ENCODE measurements around the gene COQ8A. TPM values are rescaled to one million over a fixed set of nuclear protein-coding genes. Genes with fewer than 3 reads are reported as not detected.

The COQ8A gene
- total RNA-seq, 2 experiments from 2014 or later, result 25.3 to 27.2 TPM

DNA sequence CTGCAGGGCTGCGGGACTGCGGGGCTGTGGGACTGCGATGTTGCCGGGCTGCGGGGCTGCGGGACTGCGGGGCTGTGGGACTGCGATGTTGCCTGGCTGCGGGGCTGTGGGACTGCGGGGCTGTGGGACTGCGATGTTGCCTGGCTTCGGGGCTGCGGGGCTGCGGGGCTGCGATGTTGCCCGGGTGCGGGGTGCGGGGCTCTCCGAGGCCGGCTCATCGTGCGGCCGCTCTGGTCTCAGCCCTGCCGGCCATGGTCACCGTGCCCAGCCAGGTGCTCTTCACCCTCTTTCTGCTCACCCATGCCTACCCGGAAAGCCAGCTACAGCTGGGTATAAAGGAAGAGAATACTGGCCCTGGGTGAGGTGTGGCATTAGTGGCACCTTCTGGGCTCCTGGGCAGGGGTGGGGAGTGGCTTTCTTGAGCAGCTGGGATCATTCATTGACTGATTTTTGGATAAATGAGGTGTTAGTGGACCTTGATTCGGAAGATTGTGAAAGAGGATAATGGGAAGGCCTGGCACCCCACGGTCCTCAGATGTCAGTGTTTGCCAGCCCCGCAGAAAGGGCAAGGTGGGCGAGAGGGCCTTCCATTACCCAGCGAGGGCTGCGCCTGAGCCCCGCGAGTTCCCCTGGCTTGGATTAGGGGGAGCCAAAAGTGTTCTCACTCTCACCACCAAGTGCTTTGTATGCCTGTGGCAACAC, 36.3 kb downstream of the COQ8A start:
- POLR2A ChIA-PET, result interaction anchor here (0.6 kb wide), 1 partner anchor 1980 kb away, joined by 3 read pairs; no protein-coding TSS in a partner anchor
- peaks cover 8% of the 10 kb centered on the region for H3K36me3 Mint-ChIP-seq (ENCODE audit: low read depth)
- no peaks in the 10 kb centered on the region for H3K27me3 Mint-ChIP-seq
- H3K9me3 Mint-ChIP-seq, result peaks cover 5% of the 10 kb centered on the region
- TF ChIP-seq, protein P1, sequence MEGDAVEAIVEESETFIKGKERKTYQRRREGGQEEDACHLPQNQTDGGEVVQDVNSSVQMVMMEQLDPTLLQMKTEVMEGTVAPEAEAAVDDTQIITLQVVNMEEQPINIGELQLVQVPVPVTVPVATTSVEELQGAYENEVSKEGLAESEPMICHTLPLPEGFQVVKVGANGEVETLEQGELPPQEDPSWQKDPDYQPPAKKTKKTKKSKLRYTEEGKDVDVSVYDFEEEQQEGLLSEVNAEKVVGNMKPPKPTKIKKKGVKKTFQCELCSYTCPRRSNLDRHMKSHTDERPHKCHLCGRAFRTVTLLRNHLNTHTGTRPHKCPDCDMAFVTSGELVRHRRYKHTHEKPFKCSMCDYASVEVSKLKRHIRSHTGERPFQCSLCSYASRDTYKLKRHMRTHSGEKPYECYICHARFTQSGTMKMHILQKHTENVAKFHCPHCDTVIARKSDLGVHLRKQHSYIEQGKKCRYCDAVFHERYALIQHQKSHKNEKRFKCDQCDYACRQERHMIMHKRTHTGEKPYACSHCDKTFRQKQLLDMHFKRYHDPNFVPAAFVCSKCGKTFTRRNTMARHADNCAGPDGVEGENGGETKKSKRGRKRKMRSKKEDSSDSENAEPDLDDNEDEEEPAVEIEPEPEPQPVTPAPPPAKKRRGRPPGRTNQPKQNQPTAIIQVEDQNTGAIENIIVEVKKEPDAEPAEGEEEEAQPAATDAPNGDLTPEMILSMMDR (IDR thresholded peaks at IDR 0.05), result no peak
- H3K27ac Mint-ChIP-seq, result no peak overlapping the region
- H3K4me3 Mint-ChIP-seq, result no peak overlapping the region
- peaks cover 5% of the 10 kb centered on the region for H3K4me1 Mint-ChIP-seq (ENCODE audit: low read depth)
- DNase-seq (no peak), ATAC-seq (no peak)
- intact Hi-C loops (cut with micrococcal nuclease), result no loop called here
- CTCF ChIA-PET, result no interaction called here

DNA sequence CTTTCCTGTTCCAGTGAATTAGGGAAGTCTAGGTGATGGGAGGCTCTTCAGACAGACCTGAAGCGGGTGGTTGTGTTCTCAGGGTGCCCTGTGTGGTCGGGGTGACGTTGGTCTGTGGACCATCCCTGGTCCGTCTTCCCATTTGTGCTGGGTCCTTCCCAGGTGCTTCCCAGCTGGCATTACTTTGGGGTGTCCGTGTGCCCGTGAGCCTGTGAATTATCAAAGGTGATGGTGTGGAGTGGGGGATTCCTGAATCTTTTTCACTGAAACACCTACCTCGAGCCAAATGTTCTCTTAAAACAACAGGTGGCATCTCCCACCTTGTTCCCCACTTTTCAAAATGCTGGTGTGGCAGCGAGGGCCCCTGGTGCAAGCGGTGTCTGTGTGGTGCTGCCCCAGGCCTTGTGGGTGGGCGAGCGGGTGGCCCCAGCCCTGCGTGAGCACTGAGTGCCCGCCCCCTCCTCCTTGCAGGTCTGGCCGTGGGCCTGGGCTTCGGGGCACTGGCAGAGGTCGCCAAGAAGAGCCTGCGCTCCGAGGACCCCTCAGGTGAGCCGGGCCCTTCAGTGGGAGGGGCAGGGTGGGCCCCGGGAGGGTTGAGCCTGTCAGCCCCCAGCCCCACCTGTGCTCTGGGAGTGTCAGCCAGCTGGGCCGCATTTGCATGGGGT, 37.0 kb downstream of the COQ8A start:
- ChIA-PET CTCF (no interaction called here), POLR2A (interaction anchor here (0.6 kb wide), 1 partner anchor 1979 kb away, joined by 3 read pairs; no protein-coding TSS in a partner anchor)
- Mint-ChIP-seq H3K36me3 (ENCODE audit: low read depth) (peaks cover 1% of the 10 kb centered on the region), H3K27me3 (no peaks in the 10 kb centered on the region), H3K27ac (no peak overlapping the region), H3K4me3 (no peak overlapping the region), H3K9me3 (no peaks in the 10 kb centered on the region), H3K4me1 (ENCODE audit: low read depth) (no peaks in the 10 kb centered on the region)
- intact Hi-C loops (cut with micrococcal nuclease), result no loop called here
- DNase-seq, result no peak
- ATAC-seq, result no peak
- TF ChIP-seq, protein P1 (IDR thresholded peaks at IDR 0.05), result no peak

DNA sequence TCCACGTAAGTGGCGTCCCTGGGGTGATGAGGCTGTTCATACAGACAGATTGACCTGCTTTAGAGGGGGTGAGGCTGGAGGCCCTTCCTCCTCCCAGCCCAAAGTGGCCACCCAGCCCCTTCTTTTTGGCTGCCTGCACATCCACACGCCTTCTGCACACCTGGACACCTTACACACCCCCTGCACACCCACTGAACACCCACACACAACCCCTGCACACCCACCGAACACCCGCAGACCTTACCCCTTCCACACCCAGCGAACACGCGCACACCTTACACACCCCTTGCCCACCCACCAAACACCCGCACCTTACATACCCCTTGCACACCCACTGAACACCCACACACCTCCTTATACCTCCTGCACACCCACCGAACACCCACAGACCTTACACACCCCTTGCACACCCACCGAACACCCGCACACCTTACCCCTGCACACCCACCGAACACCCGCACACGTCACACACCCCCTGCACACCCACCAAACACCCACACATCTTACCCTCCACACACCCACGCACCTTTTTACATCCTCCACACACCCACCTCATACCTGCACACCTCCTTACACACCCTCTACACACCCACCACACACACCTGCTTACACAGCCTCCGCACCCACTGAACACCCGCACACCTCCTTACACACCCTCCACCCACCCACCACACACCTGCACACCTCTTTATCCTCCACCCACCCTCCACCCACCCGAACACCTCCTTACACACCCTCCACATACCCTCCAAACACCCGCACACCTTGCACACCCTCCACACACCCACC, 37.7 kb downstream of the COQ8A start:
- no peak for DNase-seq
- intact Hi-C loops (cut with micrococcal nuclease), result no loop called here
- POLR2A ChIA-PET, result no interaction called here
- no peak overlapping the region for H3K27ac Mint-ChIP-seq
- TF ChIP-seq, protein P1 (IDR thresholded peaks at IDR 0.05), result no peak
- H3K9me3 Mint-ChIP-seq, result no peaks in the 10 kb centered on the region
- no peak overlapping the region for H3K4me3 Mint-ChIP-seq
- CTCF ChIA-PET, result no interaction called here
- no peaks in the 10 kb centered on the region for H3K4me1 Mint-ChIP-seq (ENCODE audit: low read depth)
- H3K27me3 Mint-ChIP-seq, result no peaks in the 10 kb centered on the region
- no peak for ATAC-seq
- H3K36me3 Mint-ChIP-seq (ENCODE audit: low read depth), result peaks cover 1% of the 10 kb centered on the region

DNA sequence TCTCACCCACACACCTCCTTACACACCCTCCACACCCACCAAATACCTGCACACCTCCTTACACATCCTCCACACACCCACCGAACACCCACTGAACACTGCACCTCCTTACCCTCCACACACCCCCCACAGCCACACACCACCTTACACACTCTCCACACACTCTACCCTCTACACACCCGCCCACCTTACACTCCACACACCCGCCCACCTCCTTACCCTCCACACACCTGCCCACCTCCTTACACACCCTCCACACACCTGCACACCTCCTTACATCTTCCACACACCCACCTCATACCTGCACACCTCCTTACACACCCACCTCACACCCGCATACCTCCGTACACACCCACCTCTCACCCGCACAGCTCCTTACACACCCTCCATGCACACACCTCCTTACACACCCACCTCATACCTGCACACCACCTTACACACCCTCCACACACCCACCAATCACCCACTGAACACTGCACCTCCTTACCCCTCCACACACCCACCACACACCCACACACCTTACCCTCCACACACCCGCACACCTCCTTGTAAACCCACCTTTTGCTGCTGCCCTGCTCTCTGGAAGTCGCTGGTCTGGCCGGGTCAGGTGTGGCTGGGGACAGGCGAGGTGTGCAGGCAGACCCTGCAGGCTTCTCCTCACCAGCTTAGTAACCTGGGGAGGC, 38.5 kb downstream of the COQ8A start:
- CTCF ChIA-PET, result no interaction called here
- no peaks in the 10 kb centered on the region for H3K27me3 Mint-ChIP-seq

More for the DNA sequence above, 38.5 kb downstream of the COQ8A start:
- TF ChIP-seq, protein P1 (IDR thresholded peaks at IDR 0.05), result no peak
- intact Hi-C loops (cut with micrococcal nuclease), result no loop called here
- ATAC-seq (no peak), DNase-seq (no peak)
- no peaks in the 10 kb centered on the region for H3K4me1 Mint-ChIP-seq (ENCODE audit: low read depth)
- H3K36me3 Mint-ChIP-seq (ENCODE audit: low read depth), result peaks cover 4% of the 10 kb centered on the region
- POLR2A ChIA-PET, result interaction anchor here (1.6 kb wide), 1 partner anchor 17 kb away, joined by 4 read pairs; no protein-coding TSS in a partner anchor
- no peaks in the 10 kb centered on the region for H3K9me3 Mint-ChIP-seq
- H3K27ac Mint-ChIP-seq, result no peak overlapping the region
- no peak overlapping the region for H3K4me3 Mint-ChIP-seq

Data from activated CD8-positive, alpha-beta T cell treated with anti-CD3 and anti-CD28 coated beads for 36 hours (primary cell).